Stomach (tissue), 4 donors: Measurements from ENCODE around the gene KRR1.

Source experiments
- CTCF ChIP-seq, 7 experiments: fragments of 450-650 bp in 4 of 7; fragments of 200-600 bp in 3 of 7; sonication (generic) in 3 of 7; IDR thresholded peaks; one replicate each; pipeline ENCODE4 v1.5.1; 2016 to 2019; ENCODE audit warnings: antibody characterized with exemption in 7 of 7, control low read depth in 2 of 7, mild to moderate bottlenecking in 1 of 7
- EP300 ChIP-seq: sonication (generic); formaldehyde crosslinking; IDR thresholded peaks from one replicate; pipeline ENCODE4 v1.6.1; 2017; ENCODE audit warnings: antibody characterized with exemption
- POLR2A ChIP-seq, 4 donors: fragments of 450-650 bp; IDR thresholded peaks; one replicate each; pipeline ENCODE4 v1.6.1; 2016; ENCODE audit warnings: antibody characterized with exemption in 4 of 4, control low read depth in 2 of 4, mild to moderate bottlenecking in 1 of 4, moderate library complexity in 1 of 4

- TF ChIP-seq CTCF (IDR thresholded peaks at IDR 0.05) (no peak), POLR2A (IDR thresholded peaks at IDR 0.05) (no peak), EP300 (no peak)
Observed at GRCh38 chr12:75551477-75551876, 40.1 kb upstream of the KRR1 start.
